HG03280 (cell line): ENCODE results near the gene CLNK.
"Not testable (repeated sequence)": the region's sequence is repeated elsewhere in the genome, so short reads cannot be mapped to it uniquely, and the experiment has no call there.

ENCODE experiments used
- ATAC-seq: cut with Tn5 transposase; IDR thresholded peaks from one replicate; pipeline ENCODE4 v1.9.1; 2021; ENCODE audit warnings: mild to moderate bottlenecking, moderate library complexity; ENCODE audit not compliant: unreplicated experiment

CLNK gene

DNA sequence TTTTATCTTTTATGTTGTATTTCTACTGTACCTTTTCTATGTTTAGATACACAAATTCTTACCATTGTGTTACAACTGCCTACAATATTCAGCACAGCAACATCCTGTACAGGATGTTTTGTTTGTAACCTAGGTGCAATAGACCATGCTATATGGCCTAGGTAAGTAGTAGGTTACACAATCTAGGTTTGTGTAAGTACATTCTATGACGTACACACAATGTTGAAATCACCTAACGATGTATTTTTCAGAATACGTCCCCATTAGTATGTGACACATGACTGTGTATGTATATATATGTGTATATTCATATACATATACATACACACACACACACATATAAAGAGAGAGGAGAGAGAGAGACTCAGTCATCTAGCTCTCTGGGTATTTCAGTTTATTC, 103.5 kb downstream of the CLNK start:
- ATAC-seq = no peak

DNA sequence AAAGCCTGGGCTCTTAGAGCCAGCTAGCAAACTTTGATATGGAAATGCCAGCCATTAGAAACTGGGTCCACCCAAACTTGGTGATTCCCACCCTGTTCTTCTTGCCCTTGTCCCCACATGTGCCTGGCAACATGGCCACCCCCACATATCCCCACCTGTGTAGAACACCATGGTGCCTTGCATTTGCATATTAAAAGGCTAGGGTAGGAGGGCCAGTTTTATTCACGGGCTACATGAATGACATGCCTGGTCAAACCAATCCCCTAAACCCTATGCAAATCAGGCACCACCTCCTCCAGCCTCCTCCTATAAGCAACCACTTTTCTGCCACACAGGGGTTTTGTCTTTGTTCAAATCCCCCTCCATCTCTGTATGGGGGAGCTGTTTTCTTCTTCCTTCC, 104.9 kb downstream of the CLNK start:
- no peak for ATAC-seq

DNA sequence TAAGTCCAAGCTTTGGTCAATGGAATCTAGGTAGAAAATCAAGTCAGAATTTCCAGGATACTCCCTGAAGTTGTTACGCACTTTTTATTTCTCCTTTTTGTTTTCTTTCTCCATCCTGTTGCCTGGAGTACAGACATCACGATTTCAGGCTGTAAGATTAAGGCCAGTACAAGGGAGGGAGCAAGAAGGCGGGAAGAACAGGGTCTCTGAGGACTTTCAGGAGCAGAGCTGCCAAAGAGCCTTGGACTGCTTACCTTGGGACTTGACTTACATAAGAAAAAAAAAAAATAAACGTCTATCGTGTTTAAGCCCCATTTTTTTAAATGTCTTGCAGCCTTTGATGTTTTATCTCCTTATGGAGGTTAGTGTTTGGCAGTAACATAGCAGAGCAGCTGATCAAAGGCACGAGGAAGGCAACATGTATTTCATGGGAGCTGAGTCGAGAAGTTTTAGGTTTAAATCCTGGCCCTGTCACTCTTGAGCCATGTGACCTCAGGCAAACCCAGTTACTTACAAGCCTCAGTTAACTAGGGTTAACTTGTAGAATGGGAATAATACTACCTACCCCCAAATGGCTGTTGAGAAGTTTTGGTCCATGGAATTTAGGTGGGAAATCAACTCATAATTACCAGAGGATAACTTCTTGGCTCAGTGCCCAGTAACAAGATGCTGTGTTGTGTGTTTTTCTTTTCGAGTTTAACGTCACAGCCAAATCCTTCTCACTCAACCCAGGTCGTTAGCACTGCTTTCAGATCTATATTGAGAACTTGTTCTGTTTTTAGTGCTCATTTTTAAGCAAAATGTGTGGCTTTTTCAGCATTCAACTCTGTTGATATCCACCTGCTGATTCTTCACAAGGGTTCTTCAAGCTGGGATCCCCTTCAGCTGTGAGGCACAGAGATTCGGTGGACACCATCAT, 106.8 kb downstream of the CLNK start:
- ATAC-seq = peak; percentile 53

DNA sequence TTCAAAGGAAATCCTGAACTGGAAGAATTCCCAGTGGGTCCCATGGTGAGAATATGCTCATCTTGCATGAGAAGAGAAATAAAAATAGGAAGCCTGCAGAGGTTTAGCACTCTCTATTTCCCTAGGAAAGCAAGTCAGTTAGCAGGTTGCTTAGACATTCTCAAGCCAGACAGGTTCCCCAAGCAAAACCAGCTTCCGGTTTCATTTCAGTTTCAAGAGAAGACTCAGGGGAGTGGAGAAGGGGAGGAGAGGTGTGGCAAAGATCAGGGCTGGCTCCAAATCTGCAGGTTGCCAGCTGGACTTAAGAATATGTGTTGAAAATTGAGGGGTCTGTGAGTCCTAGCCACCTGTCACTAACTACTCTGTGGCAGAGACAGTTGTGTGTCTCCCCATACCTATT, 107.5 kb downstream of the CLNK start:
- peak; percentile 56 for ATAC-seq

DNA sequence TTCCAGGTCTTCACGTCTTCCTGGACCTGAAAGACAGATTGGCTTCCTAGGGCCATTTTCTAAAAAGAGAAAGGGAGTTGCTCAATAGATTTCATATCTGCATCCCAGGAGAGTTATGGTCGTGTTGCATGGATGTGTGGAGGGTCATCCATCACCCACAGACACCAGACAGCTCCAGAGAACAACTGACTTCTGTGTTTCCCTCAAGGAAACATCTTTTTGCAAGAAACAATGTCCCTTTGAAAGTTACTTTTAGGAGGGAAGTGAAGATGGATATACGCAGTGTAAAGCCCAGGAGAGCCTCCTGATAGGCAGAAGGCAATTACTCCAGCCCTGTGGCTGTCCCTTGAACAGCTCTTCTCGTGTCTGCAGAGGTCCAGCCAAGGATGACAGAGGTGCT, 108.3 kb downstream of the CLNK start:
- no peak for ATAC-seq

DNA sequence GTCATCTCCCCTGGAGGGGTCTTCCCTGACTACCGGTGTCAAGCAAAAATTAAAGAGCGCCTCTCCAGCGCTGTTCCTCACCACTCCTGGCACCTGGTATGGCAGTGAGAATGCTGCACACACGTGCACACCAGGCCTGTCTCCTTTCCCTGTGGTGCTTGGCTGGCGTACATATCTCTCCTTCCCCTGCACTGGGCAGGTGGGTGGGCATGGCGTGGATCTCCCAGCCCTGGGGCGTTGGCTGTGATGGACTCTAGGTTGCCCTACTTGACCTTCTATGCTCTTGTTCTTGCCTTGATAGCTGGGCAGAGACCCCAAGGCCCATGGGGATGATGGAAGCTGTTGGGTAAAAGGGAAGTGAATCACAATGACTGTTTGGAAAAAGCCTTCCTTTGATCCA, 109.2 kb downstream of the CLNK start:
- no peak for ATAC-seq

DNA sequence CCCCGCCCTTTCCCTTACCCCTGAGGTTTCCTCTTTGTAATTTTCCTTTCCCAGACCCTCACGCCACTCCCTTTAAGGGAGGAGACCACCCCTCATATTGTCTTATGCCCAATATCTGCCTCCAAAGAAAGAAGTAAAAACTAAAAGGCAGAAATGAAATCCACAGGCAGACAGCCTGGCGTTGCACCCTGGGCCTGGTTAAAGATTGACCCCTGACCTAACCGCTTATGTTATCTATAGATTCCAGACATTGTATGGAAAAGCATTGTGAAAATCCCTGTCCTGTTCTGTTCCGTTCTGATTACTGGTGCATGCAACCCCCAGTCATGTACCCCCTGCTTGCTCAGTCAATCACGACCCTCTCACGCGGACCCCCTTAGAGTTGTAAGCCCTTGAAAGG, 110.0 kb downstream of the CLNK start:
- not testable (repeated sequence) for ATAC-seq

DNA sequence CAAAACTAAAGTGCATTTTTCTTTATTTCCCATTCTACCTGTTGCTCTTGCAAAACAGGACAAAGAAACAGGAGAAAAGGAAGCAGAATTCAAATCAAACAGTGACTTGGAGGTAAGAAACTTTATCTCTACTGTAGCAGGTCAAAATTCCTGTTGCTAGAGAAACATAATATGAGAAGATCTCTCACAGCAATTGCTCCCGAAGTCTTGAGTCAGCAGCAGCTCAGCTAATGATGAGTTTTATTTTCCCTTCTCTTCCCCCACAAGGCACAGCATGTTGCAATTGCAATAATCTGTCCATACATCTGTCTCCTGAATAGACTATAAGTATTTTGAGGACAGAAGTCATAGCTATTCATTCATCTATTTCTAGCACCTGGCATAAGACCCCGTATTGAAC, 112.7 kb downstream of the CLNK start:
- no peak for ATAC-seq

DNA sequence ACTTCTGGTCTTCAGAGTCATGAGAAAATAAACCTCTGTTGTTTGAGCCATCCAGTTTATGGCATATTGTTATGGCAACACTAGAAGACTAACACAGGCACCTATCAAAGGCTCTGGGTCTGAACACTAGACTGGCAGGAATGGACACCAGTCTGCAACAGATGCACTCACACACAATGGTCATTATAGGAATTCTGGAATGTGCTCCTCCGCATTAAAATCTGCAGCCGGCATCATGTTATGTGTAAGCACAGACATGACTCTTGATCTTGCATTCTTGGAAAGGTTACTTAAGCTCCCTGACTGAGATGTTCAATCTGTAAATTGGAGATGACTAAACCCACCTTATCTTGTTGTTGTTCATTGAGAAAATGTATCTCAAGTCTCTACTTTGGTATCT, 115.1 kb downstream of the CLNK start:
- no peak for ATAC-seq

DNA sequence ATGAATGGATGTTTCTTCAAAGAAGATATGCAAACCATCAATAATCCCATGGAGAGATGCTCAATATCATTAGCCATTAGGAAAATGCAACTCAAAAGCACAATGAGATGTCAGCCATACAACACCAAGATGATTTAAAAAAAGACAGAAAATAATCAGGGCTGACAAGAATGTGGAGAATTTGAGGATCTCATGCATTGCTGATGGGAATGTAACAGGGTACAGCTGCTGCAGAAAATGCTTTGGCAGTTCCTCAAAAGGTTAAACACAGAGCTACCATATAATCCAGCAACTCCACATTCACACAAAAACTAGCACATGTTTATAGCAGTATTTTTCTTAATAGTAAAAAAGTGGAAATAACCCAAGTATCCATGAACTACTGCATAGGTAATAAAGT, 116.8 kb downstream of the CLNK start:
- ATAC-seq = no peak

DNA sequence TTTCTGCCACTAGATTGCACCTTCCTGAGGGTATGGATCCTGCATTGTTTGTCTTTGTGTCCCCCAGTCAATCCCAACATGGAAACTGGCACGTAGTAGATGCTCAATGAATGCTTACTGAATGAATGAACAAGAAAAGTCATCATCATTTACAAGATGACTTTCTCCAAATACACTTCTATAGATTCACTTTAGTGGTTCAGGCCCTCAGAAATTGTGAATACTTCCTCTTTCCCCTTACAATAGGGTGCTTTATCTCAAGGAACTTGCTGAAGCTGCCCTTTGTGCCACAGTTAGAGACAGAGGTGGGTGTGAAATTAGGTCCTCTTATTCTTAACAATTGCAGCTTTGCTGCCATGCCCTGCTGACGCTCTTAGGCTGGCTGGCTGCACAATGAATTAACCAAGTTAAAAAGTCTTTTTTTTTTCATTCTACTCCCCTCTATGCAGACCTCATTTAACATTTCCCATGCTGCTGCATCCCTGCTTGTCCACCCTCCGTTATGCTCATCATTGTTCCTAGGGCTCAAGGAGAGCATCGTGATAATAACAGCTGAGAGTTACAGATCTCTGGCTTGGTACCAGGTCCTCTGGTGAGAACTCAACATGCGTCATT, 119.3 kb downstream of the CLNK start:
- ATAC-seq = no peak

DNA sequence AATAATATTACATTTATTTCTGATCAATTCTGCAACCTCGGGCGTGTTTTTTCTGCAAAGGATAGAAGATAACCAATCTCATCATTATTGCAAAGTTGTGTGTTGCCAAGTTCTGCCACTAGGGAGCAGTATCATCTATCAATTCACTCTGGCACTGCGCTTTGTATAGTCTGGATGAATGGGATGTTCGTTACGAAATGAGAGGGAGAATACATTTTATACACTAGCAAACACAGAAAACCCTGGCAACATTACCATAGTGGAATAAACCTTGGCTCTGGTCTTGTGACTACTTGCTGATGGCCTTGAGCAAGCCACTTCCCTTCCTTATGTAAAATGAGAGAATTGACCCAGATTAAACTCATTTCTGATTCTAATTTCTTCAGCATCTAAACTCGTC, 129.9 kb downstream of the CLNK start:
- peak; percentile 73 for ATAC-seq

DNA sequence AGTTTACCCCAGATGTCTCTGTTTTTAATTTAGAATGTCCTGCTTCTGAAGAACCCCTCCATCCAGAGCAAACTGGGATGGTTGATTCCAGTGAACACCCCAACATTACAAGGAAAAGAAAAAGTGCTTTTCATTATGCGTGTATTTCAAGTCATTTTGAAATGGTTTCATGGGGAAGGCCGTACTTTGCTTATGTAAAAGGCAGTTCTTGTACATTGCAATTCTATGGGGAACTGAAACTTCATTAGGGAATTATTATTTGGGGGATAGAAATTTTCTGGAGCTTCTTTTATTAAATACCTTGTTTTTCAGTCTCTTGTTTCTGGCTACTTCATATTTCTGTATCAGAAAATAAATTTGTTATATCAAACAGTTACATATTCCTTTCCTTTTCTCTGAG, 130.4 kb downstream of the CLNK start:
- ATAC-seq = no peak

DNA sequence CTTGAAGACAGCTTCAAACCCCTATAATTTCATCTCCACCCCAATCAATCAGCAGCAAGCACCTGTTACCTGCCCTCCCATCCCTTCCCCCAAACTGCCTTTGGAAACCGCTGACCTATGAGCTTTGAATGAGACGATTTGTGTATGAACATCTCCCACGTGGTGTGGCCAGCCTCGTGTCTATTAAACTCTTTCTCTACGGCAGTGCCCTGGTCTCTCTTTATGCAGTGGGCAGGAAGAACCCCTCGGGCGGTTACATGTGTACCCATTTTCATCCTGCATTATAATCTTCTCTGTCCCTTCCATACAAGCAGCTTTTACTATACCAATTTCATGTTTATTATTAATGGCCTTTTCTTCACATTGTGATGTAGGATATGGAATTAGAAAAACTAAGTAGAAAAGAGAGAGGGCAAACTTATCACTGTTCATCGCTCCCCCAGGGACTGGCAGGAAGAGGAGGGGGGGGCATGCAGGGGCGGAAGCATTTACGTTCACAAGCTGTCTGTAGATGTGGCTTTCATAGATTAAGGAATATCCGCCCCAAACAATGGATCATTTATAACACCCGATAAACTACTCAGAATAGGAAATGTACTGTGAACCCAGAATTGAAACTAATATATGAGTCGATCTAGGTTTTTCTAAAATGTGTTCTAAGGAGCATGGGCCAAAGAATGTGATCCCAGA, 131.8 kb downstream of the CLNK start:
- no peak for ATAC-seq

DNA sequence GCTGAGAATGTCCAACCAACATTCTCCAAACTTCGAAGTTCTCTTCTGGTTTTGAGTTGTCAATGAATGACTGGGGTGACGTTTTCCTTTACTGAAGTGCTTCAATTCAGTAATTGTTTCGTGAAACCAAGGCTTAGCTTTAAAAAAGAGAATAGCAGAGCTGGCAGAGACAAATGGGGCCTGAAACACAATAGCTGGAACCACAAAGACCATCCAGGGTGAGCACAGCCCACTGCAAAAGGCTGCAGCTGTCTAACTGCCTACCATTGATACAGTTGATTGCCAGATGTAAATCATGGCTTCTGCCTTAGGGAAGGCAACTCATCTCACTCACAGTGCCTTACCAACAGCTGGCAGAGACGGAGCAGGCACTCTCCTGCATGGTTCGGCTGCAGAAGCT, 148.7 kb downstream of the CLNK start:
- no peak for ATAC-seq

DNA sequence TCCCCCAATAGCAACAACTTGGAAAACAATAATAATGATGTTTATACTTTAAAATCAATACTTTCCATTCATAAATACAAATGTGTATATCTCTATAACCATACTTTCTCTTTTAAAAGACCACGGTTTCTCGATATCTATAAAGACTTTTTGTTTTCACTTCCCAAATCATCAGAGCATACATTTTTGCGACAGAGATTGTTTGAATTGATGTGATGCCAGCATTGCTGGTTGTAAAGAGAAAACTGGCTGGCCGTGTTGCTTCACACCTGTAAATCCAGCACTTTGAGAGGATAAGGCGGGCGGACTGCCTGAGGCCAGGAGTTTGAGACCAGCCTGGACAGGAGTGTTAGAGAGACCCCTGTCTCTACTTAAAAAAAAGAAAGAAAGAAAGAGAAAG, 149.7 kb downstream of the CLNK start:
- ATAC-seq = no peak

DNA sequence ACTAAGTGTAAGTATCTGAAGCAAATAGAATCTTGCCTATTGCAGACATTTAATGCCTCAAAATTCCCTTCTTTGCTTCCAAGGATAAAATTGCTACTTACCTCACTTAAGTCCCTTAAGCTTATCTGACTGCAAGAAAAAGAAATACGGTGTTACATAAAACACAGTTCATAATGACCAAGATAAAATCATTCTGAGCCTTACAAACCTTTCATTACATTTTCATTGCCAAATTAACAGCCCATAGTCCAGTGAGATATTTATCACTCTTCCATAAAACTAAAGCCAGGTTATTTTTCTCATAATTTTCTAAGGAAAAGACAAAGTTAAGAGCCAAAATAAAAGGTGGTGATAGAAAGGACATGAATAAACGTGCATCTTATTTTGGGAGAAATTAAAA, 152.4 kb downstream of the CLNK start:
- ATAC-seq = no peak

DNA sequence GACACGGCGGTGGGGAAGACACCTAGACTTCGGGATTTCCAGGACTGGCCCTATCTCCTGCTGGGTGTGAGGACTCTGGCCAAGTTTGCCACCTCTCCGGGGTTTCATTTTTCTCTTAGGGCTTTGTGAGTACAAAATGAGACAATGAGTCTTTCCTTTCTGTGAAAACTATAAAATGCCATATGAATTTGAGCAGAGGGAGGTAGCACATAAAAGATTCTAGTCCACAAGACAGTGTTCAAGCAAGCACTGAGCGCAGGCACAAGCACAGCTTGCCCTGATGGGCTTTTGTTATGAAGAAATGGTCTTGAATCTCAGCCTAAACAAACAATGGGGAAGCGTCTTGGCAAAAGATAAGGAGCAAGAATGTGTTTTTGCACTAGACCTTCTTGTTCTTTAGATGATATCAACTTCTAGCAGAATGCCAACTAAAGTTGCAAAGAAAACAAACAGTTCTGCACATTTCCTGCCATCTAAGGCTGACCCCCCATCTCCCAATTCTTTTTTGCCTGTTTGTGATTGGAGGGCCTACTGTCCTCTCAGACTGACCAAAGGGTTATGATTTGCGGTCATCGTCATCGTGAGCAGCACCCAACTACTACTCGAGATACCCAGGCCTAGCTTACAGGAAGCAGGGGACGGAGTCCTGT, 154.3 kb downstream of the CLNK start:
- no peak for ATAC-seq

DNA sequence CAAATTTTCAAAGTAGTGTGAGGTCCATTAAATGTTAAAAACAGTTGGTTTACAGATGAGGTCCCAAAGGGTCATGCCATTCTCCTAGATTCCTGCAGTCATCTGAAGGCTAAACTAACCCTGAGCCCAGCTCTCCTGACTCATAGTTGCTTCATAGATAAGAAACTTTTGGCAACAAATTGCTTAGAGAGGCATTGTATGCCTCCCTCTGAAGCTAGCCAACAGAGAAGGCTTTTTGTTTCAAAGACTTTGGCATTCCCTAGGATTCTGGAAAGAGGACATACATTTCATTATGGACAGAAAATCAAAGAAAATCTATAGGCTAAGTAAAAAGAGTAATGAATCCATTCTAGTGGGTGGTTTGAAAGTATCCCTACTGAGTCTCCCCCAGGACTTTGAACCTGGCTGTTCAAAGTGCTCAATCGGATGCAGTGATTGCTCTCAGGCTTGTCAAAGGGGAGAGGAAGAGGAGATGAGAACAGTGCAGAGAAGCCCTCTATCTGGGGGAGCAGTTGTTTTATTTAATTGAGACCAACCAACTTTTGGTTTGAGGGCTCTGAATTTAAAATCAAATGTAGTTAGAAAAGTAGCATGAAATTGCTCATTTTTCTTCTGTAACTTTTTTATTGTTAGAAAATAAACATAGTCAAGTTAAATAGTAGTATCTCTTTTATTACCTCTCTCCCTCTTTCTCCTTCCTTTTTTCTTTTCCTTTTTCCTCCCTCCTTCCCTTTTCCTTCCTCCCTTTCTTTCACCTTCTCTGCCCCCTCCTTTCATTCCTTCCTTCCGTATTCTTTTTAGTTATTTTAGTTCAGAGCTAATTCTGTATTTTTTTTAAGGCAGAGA, 155.1 kb downstream of the CLNK start:
- ATAC-seq = no peak

DNA sequence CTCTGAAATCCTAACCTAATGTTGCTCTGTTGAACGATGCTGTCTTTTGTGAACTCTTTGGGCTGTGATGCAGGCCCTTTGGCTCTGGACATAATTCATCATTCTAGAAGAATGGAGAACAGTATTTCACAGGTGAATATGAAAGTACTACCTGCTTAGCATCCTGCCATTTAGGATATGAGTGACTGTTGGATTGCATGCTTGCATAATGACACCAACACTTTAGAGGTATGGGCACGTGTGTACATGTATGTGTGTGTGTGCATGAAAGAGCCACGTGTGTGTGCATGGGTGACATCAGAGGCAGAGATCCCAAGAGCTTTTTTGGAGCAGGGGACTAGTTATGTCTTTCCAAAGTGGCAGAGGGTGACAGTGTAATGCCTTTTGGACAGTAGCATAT, 157.1 kb downstream of the CLNK start:
- no peak for ATAC-seq
